GM12875 (cell line): ENCODE results near the gene RPN1.

Experiments
- H3K4me3 ChIP-seq: one replicate; pipeline ENCODE4 v1.5.1; 2011; ENCODE audit warnings: low read depth, low read length, control low read depth
- CTCF ChIP-seq: IDR thresholded peaks from 2 replicates; pipeline ENCODE4 v1.5.1; 2011; ENCODE audit warnings: low read depth, mild to moderate bottlenecking, control low read depth, inconsistent platforms, low read length, moderate library complexity, borderline replicate concordance; ENCODE audit not compliant: insufficient read depth

RPN1 gene

GRCh38 chr3:128575777-128576176 is 74.8 kb downstream of the RPN1 start:
- no peak for TF ChIP-seq CTCF

GRCh38 chr3:128573707-128574162 is 76.9 kb downstream of the RPN1 start:
- H3K4me3 ChIP-seq: no peak overlapping the region
- TF ChIP-seq CTCF: no peak

More at GRCh38 chr3:128575777-128576176, 74.8 kb downstream of the RPN1 start:
- H3K4me3 ChIP-seq: no peak overlapping the region

DNA sequence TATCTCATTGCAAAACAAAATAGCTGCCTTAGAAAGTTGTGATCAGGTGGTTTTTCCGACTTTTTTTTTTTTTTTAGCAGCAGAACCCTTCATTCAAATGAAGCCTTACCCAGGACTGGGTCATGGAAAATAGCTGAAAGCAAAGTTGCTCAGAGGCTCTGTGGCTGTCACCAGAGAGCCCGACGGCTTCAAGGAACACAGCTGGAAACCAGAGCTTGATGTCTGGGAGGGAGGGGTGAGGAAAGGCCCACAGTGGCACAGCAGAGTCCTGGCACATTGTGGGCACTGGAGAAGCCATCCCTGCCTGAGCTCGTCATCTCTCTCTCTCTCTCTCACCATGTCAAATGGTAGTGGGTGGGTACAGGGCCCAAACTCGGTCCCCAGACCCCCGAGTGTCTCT is 77.5 kb downstream of the RPN1 start:
- no peak for TF ChIP-seq CTCF
- no peak overlapping the region for H3K4me3 ChIP-seq

DNA sequence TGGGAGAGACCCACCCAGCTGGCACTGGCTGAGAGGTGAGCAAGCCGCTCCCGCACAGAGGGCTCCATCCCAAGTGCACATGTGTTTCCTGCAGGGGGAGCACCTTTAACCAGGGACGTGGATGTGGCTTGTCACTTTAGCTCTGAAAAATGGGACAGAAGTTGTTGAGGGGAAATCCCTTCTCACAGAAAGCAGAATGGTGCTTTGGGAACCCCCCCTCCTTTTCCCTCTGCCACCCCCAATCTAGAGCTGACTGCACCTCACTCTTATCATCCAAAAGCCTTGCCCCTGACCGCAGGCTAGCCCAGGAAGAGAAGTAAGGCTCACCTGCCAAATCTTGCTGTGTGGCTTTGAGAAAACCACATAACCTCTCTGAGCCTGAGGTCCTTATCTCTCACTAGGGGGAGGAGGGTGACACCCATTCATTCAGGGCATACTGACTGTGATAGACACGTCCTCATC is 77.9 kb downstream of the RPN1 start:
- TF ChIP-seq CTCF: peak; percentile 45; the same call in 1 of the 2 replicates
- no peak overlapping the region for H3K4me3 ChIP-seq

- no peak overlapping the region for H3K4me3 ChIP-seq
- no peak for TF ChIP-seq CTCF
These were observed 78.6 kb downstream of the RPN1 start for GRCh38 chr3:128572013-128572412.
